PC-3 (cell line): ENCODE measurements around the gene F5.

Source experiments
- EZH2phosphoT487 ChIP-seq: fragments of 300-600 bp; sonication (generic); IDR thresholded peaks from 2 replicates; pipeline ENCODE4 v1.6.1; 2018; ENCODE audit warnings: mild to moderate bottlenecking, antibody characterized with exemption, low read length, borderline replicate concordance
- TF ChIP-seq, protein P1 (sequence below): fragments of 300-600 bp; sonication (generic); conservative IDR thresholded peaks from 2 replicates; pipeline ENCODE4 v1.5.1; 2017; ENCODE audit warnings: antibody characterized with exemption, low read depth, mild to moderate bottlenecking, low read length

DNA sequence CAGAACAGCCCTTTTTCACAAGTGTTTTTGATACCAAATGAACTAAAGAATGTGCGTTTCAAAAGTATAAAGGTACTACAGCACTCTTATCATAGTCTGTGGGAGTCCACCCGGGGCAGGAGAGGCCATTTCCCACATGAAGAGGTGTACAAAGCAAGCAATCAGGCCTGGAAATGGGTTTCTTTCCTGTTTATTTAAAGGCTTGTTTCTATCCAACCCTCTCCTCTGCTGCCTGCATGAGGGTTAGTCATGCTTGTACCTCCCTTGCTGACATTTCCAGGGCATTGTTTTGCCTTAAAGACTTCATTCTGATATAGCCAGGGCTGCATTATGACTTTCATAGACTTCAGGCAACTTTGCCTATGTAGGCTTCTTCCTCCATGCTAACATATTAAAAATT, 32.1 kb upstream of the F5 start:
- TF ChIP-seq, protein P1, sequence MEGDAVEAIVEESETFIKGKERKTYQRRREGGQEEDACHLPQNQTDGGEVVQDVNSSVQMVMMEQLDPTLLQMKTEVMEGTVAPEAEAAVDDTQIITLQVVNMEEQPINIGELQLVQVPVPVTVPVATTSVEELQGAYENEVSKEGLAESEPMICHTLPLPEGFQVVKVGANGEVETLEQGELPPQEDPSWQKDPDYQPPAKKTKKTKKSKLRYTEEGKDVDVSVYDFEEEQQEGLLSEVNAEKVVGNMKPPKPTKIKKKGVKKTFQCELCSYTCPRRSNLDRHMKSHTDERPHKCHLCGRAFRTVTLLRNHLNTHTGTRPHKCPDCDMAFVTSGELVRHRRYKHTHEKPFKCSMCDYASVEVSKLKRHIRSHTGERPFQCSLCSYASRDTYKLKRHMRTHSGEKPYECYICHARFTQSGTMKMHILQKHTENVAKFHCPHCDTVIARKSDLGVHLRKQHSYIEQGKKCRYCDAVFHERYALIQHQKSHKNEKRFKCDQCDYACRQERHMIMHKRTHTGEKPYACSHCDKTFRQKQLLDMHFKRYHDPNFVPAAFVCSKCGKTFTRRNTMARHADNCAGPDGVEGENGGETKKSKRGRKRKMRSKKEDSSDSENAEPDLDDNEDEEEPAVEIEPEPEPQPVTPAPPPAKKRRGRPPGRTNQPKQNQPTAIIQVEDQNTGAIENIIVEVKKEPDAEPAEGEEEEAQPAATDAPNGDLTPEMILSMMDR, result no peak
- no peak for TF ChIP-seq EZH2phosphoT487
